Cardiac muscle cell (in vitro differentiated cells and primary cell): ENCODE data around the gene MUC5B. TPM values are rescaled to one million over a fixed set of nuclear protein-coding genes. Genes with fewer than 3 reads are reported as not detected.
"Not testable (repeated sequence)": the region's sequence is repeated elsewhere in the genome, so short reads cannot be mapped to it uniquely, and the experiment has no call there.

Experiments used
- DNase-seq, 2 donors: peaks; one replicate each; pipeline versions ENCODE4 v3.0.0 to v3.0.0-alpha.2; 2010 to 2017; ENCODE audit warnings: low read depth in 1 of 2, low spot score in 1 of 2
- H3K27ac ChIP-seq: fragments of 200-600 bp; sonication (generic); 2 replicates; pipeline ENCODE4 v1.5.1; 2016
- H3K27me3 ChIP-seq: fragments of 200-600 bp; sonication (generic); 2 replicates; pipeline ENCODE4 v1.6.0; 2016; ENCODE audit warnings: control low read depth
- H3K36me3 ChIP-seq: fragments of 200-600 bp; sonication (generic); 2 replicates; pipeline ENCODE4 v1.5.1; 2016; ENCODE audit warnings: control low read depth
- H3K4me1 ChIP-seq: fragments of 200-600 bp; sonication (generic); 2 replicates; pipeline ENCODE4 v1.8.1; 2017; ENCODE audit warnings: low read depth, mild to moderate bottlenecking, mixed run types
- H3K4me3 ChIP-seq: fragments of 200-600 bp; sonication (generic); 2 replicates; pipeline ENCODE4 v1.5.1; 2016; ENCODE audit warnings: mild to moderate bottlenecking
- H3K9me3 ChIP-seq: fragments of 200-600 bp; sonication (generic); 2 replicates; pipeline ENCODE4 v1.5.1; 2017; ENCODE audit warnings: low read depth, mild to moderate bottlenecking, control low read depth
- CTCF ChIP-seq: IDR thresholded peaks from 2 replicates; pipeline ENCODE4 v1.5.1; 2012; ENCODE audit warnings: low read depth, mild to moderate bottlenecking, low read length
- polyA plus RNA-seq: library from polyadenylated mRNA; unstranded; fragments of >200 nt; fragmentation: Nextera tagmentation; extraction: Ambion mirVana; gene quantifications from 2 replicates; pipeline ENCODE4 v1.2.1, GENCODE V29; 2016
- total RNA-seq: library from RNA; depleted of rRNA; stranded (reverse); fragments of >200 nt; gene quantifications from 2 replicates; pipeline ENCODE4 v1.2.3, GENCODE V29; 2016

MUC5B gene
- total and polyA plus RNA-seq, 2 experiments from 2014 or later, result not detected

GRCh38 chr11:1211838-1212237, 11.0 kb upstream of the MUC5B start:
- Histone ChIP-seq H3K36me3 (no peaks in the 10 kb centered on the region), H3K4me3 (no peak overlapping the region), H3K27me3 (no peaks in the 10 kb centered on the region), H3K4me1 (no peaks in the 10 kb centered on the region), H3K9me3 (no peaks in the 10 kb centered on the region), H3K27ac (no peak overlapping the region)
- no peak for TF ChIP-seq CTCF
- DNase-seq, result no peak

- not testable (repeated sequence) for H3K4me1 ChIP-seq, H3K36me3 ChIP-seq, H3K27me3 ChIP-seq, DNase-seq, H3K27ac ChIP-seq, H3K4me3 ChIP-seq, H3K9me3 ChIP-seq
These were observed 7.0 kb upstream of the MUC5B start for GRCh38 chr11:1215826-1216225.

- no peaks in the 10 kb centered on the region for H3K4me1 ChIP-seq
- no peak for TF ChIP-seq CTCF
- no peak for DNase-seq
- no peaks in the 10 kb centered on the region for H3K9me3 ChIP-seq
- H3K4me3 ChIP-seq, result no peak overlapping the region
- H3K36me3 ChIP-seq, result no peaks in the 10 kb centered on the region
- H3K27me3 ChIP-seq, result no peaks in the 10 kb centered on the region
- H3K27ac ChIP-seq, result no peak overlapping the region
These were observed 5.7 kb upstream of the MUC5B start for GRCh38 chr11:1217151-1217550.

- DNase-seq, result no peak
- TF ChIP-seq CTCF, result no peak
- no peak overlapping the region for H3K27ac ChIP-seq
These were observed 4.5 kb upstream of the MUC5B start for GRCh38 chr11:1218256-1218787.

GRCh38 chr11:1218788-1219445, 3.9 kb upstream of the MUC5B start:
- H3K9me3 ChIP-seq, result no peaks in the 10 kb centered on the region
- no peak for TF ChIP-seq CTCF
- DNase-seq, result no peak
- no peaks in the 10 kb centered on the region for H3K36me3 ChIP-seq
- no peak overlapping the region for H3K27ac ChIP-seq
- H3K27me3 ChIP-seq, result no peaks in the 10 kb centered on the region
- H3K4me3 ChIP-seq, result no peak overlapping the region
- H3K4me1 ChIP-seq, result no peaks in the 10 kb centered on the region

More at GRCh38 chr11:1218256-1218787, 4.5 kb upstream of the MUC5B start:
- no peaks in the 10 kb centered on the region for H3K9me3 ChIP-seq
- no peaks in the 10 kb centered on the region for H3K27me3 ChIP-seq
- H3K4me3 ChIP-seq, result no peak overlapping the region
- no peaks in the 10 kb centered on the region for H3K36me3 ChIP-seq
- H3K4me1 ChIP-seq, result no peaks in the 10 kb centered on the region

- no peak overlapping the region for H3K4me3 ChIP-seq
- no peaks in the 10 kb centered on the region for H3K4me1 ChIP-seq
- no peak for TF ChIP-seq CTCF
- H3K36me3 ChIP-seq, result no peaks in the 10 kb centered on the region
- no peak overlapping the region for H3K27ac ChIP-seq
- H3K9me3 ChIP-seq, result no peaks in the 10 kb centered on the region
- no peaks in the 10 kb centered on the region for H3K27me3 ChIP-seq
- no peak for DNase-seq
These were observed 3.4 kb upstream of the MUC5B start for GRCh38 chr11:1219446-1219833.
